Measurements from ENCODE around the gene RAB17. TPM values are rescaled to one million over a fixed set of nuclear protein-coding genes. Genes with fewer than 3 reads are reported as not detected.

The RAB17 gene
- total and polyA plus RNA-seq, 3 experiments from 2014 or later: not detected

- ChIA-PET POLR2A (no interaction called here), CTCF (no interaction called here)
- no peaks in the 10 kb centered on the region for H3K9me3 ChIP-seq (ENCODE audit: low read length)
- Mint-ChIP-seq H3K27ac (no peak overlapping the region), H3K27me3 (peaks cover 36 to 56% of the 10 kb centered on the region in 2 donors), H3K36me3 (peaks cover 0 to 27% (median 2%) of the 10 kb centered on the region in 3 donors), H3K4me3 (no peak overlapping the region), H3K9me3 (peaks cover 5 to 12% (median 9%) of the 10 kb centered on the region in 5 donors), H3K4me1 (peaks cover 11 to 19% (median 18%) of the 10 kb centered on the region in 3 donors)
- no peak overlapping the region for H3K27ac ChIP-seq (ENCODE audit: low read depth, low read length)
- no peaks in the 10 kb centered on the region for H3K36me3 ChIP-seq (ENCODE audit: insufficient read depth, low read length)
- H3K4me3 ChIP-seq (ENCODE audit: low read length): no peak overlapping the region
- H3K4me1 ChIP-seq (ENCODE audit: insufficient read depth, low read length): peaks cover 5% of the 10 kb centered on the region
- DNase-seq: no peak
- peaks cover 8% of the 10 kb centered on the region for H3K27me3 ChIP-seq (ENCODE audit: insufficient read depth, low read length, poor library complexity, severe bottlenecking)
These were observed 41.5 kb upstream of the RAB17 start for GRCh38 chr2:237631801-237632585.

GRCh38 chr2:237631007-237631785, 40.7 kb upstream of the RAB17 start:
- Mint-ChIP-seq H3K36me3 (peaks cover 0 to 22% (median 2%) of the 10 kb centered on the region in 3 donors), H3K27me3 (peaks cover 37 to 62% of the 10 kb centered on the region in 2 donors), H3K27ac (no peak overlapping the region), H3K9me3 (peaks cover 1 to 12% (median 8%) of the 10 kb centered on the region in 5 donors), H3K4me1 (peaks cover 5 to 18% (median 17%) of the 10 kb centered on the region in 3 donors), H3K4me3 (no peak overlapping the region)
- H3K4me3 ChIP-seq (ENCODE audit: low read length): no peak overlapping the region
- H3K27me3 ChIP-seq (ENCODE audit: insufficient read depth, low read length, poor library complexity, severe bottlenecking): peaks cover 8% of the 10 kb centered on the region
- no peaks in the 10 kb centered on the region for H3K36me3 ChIP-seq (ENCODE audit: insufficient read depth, low read length)
- no peak for DNase-seq
- H3K4me1 ChIP-seq (ENCODE audit: insufficient read depth, low read length): peaks cover 5% of the 10 kb centered on the region
- H3K9me3 ChIP-seq (ENCODE audit: low read length): no peaks in the 10 kb centered on the region
- H3K27ac ChIP-seq (ENCODE audit: low read depth, low read length): no peak overlapping the region
- ChIA-PET POLR2A (no interaction called here), CTCF (no interaction called here)

- ChIA-PET CTCF (no interaction called here), POLR2A (no interaction called here)
- Mint-ChIP-seq H3K4me3 (no peak overlapping the region), H3K36me3 (peaks cover 0 to 20% (median 2%) of the 10 kb centered on the region in 3 donors), H3K4me1 (peaks cover 5 to 19% (median 19%) of the 10 kb centered on the region in 3 donors), H3K27me3 (peaks cover 37 to 69% of the 10 kb centered on the region in 2 donors), H3K27ac (no peak overlapping the region), H3K9me3 (peaks cover 0 to 12% (median 7%) of the 10 kb centered on the region in 5 donors)
- no peak overlapping the region for H3K27ac ChIP-seq (ENCODE audit: low read depth, low read length)
- no peak overlapping the region for H3K4me3 ChIP-seq (ENCODE audit: low read length)
- DNase-seq: no peak
- H3K27me3 ChIP-seq (ENCODE audit: insufficient read depth, low read length, poor library complexity, severe bottlenecking): peaks cover 8% of the 10 kb centered on the region
- H3K9me3 ChIP-seq (ENCODE audit: low read length): no peaks in the 10 kb centered on the region
- peaks cover 5% of the 10 kb centered on the region for H3K4me1 ChIP-seq (ENCODE audit: insufficient read depth, low read length)
- no peaks in the 10 kb centered on the region for H3K36me3 ChIP-seq (ENCODE audit: insufficient read depth, low read length)
These were observed 39.9 kb upstream of the RAB17 start for GRCh38 chr2:237630216-237631000.

GRCh38 chr2:237629739-237630138, 39.2 kb upstream of the RAB17 start:
- Histone ChIP-seq H3K27ac (ENCODE audit: low read depth, low read length) (no peak overlapping the region), H3K4me1 (ENCODE audit: insufficient read depth, low read length) (peaks cover 5% of the 10 kb centered on the region), H3K4me3 (ENCODE audit: low read length) (no peak overlapping the region), H3K9me3 (ENCODE audit: low read length) (no peaks in the 10 kb centered on the region), H3K36me3 (ENCODE audit: insufficient read depth, low read length) (no peaks in the 10 kb centered on the region), H3K27me3 (ENCODE audit: insufficient read depth, low read length, poor library complexity, severe bottlenecking) (peaks cover 10% of the 10 kb centered on the region)
- POLR2A ChIA-PET: no interaction called here
- no peak overlapping the region for H3K27ac Mint-ChIP-seq
- peaks cover 0 to 8% (median 5%) of the 10 kb centered on the region in 5 donors for H3K9me3 Mint-ChIP-seq
- peaks cover 0 to 15% (median 2%) of the 10 kb centered on the region in 3 donors for H3K36me3 Mint-ChIP-seq
- H3K27me3 Mint-ChIP-seq: peaks cover 35 to 71% of the 10 kb centered on the region in 2 donors
- DNase-seq: no peak
- H3K4me1 Mint-ChIP-seq: peaks cover 5 to 19% (median 19%) of the 10 kb centered on the region in 3 donors
- CTCF ChIA-PET: no interaction called here
- no peak overlapping the region for H3K4me3 Mint-ChIP-seq

GRCh38 chr2:237629188-237629534, 38.6 kb upstream of the RAB17 start:
- Histone ChIP-seq H3K27me3 (ENCODE audit: insufficient read depth, low read length, poor library complexity, severe bottlenecking) (peaks cover 10% of the 10 kb centered on the region), H3K36me3 (ENCODE audit: insufficient read depth, low read length) (no peaks in the 10 kb centered on the region), H3K4me1 (ENCODE audit: insufficient read depth, low read length) (peaks cover 5% of the 10 kb centered on the region), H3K4me3 (ENCODE audit: low read length) (no peak overlapping the region), H3K9me3 (ENCODE audit: low read length) (no peaks in the 10 kb centered on the region), H3K27ac (ENCODE audit: low read depth, low read length) (no peak overlapping the region)
- peaks cover 34 to 70% of the 10 kb centered on the region in 2 donors for H3K27me3 Mint-ChIP-seq
- H3K9me3 Mint-ChIP-seq: peaks cover 0 to 4% (median 0%) of the 10 kb centered on the region in 5 donors
- peak overlapping the region in 3 of 7 donors; percentile 41 to 75 (median 48) for H3K4me3 Mint-ChIP-seq
- no peak overlapping the region for H3K27ac Mint-ChIP-seq
- CTCF ChIA-PET: no interaction called here
- no peak for DNase-seq
- H3K4me1 Mint-ChIP-seq: peaks cover 5 to 19% (median 19%) of the 10 kb centered on the region in 3 donors
- POLR2A ChIA-PET: no interaction called here
- H3K36me3 Mint-ChIP-seq: peaks cover 0 to 9% (median 1%) of the 10 kb centered on the region in 3 donors

- Histone ChIP-seq H3K27ac (ENCODE audit: low read depth, low read length) (no peak overlapping the region), H3K36me3 (ENCODE audit: insufficient read depth, low read length) (no peaks in the 10 kb centered on the region), H3K9me3 (ENCODE audit: low read length) (no peaks in the 10 kb centered on the region), H3K27me3 (ENCODE audit: insufficient read depth, low read length, poor library complexity, severe bottlenecking) (peaks cover 10% of the 10 kb centered on the region), H3K4me3 (ENCODE audit: low read length) (peak overlapping the region; percentile 45), H3K4me1 (ENCODE audit: insufficient read depth, low read length) (peaks cover 5% of the 10 kb centered on the region)
- H3K27ac Mint-ChIP-seq: peak overlapping the region in 5 of 8 donors; percentile 15 to 74 (median 35)
- ChIA-PET CTCF (no interaction called here), POLR2A (no interaction called here)
- DNase-seq: no peak
- peak overlapping the region; percentile 48 to 92 (median 81) for H3K4me3 Mint-ChIP-seq
- H3K9me3 Mint-ChIP-seq: no peaks in the 10 kb centered on the region
- peaks cover 5 to 19% (median 19%) of the 10 kb centered on the region in 3 donors for H3K4me1 Mint-ChIP-seq
- H3K36me3 Mint-ChIP-seq: peaks cover 0 to 5% (median 0%) of the 10 kb centered on the region in 3 donors
- H3K27me3 Mint-ChIP-seq: peaks cover 31 to 68% of the 10 kb centered on the region in 2 donors
These were observed 38.0 kb upstream of the RAB17 start for GRCh38 chr2:237628247-237629187.

Measured in CD8-positive, alpha-beta memory T cell (primary cell).